HL-60 (cell line): Measurements from ENCODE around the gene MFAP3.

Source experiments
- DNase-seq, 2 experiments: peaks; one replicate each; pipeline ENCODE4 v3.0.0-alpha.2; 2010 to 2020; ENCODE audit warnings: low read depth in 1 of 2, low spot score in 1 of 2
- H3K27ac ChIP-seq: fragments of 250-450 bp; sonication (Bioruptor Pico); replicated peaks from 2 replicates; pipeline ENCODE4 v1.5.1; 2020; ENCODE audit warnings: mild to moderate bottlenecking, moderate library complexity
- H3K27me3 ChIP-seq: fragments of 250-450 bp; sonication (Bioruptor Pico); 2 replicates; pipeline ENCODE4 v1.5.1; 2021; ENCODE audit warnings: mild to moderate bottlenecking, moderate library complexity; ENCODE audit not compliant: insufficient read depth, poor library complexity, severe bottlenecking
- H3K4me3 ChIP-seq: replicated peaks from 2 replicates; pipeline ENCODE4 v1.5.1; 2011; ENCODE audit warnings: mild to moderate bottlenecking, control low read depth, low read length; ENCODE audit not compliant: insufficient read depth
- GABPA ChIP-seq: IDR thresholded peaks from 2 replicates; pipeline ENCODE4 v1.6.1; 2012; ENCODE audit warnings: low read depth
- POLR2AphosphoS5 ChIP-seq: IDR thresholded peaks from 2 replicates; pipeline ENCODE4 v1.6.1; 2012; ENCODE audit warnings: low read depth
- SPI1 ChIP-seq: IDR thresholded peaks from 2 replicates; pipeline ENCODE4 v1.6.1; 2012; ENCODE audit warnings: low read depth, mild to moderate bottlenecking, borderline replicate concordance
- TF ChIP-seq, protein P1 (sequence below): IDR thresholded peaks from one replicate; pipeline ENCODE4 v1.5.1; 2011; ENCODE audit warnings: low read length, control low read depth, inconsistent platforms; ENCODE audit not compliant: insufficient read depth
- TF ChIP-seq, protein P2 (sequence below): IDR thresholded peaks from 2 replicates; pipeline ENCODE4 v1.6.1; 2012; ENCODE audit warnings: low read depth; ENCODE audit not compliant: insufficient replicate concordance

The MFAP3 gene

DNA sequence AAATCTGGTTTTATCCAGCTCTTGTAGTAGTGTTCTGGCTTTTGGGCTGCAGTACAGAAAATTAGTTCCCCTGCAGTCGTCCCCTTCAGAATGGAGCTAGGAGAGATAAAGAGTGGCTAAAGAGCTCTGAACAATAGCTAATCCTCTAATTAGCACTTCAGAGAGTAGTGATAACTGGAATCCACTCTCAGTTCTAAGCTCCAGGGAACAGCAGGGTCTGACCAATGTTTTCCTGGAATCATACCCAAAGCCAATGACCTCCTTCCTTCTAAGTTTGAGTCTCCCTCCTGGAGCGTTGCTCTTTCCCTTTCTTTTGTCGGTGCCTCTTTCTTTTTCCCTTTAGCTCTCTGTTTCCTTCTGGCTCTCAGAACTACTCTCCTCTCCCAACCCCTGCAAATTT, 47.4 kb downstream of the MFAP3 start:
- Histone ChIP-seq H3K27ac (no peak overlapping the region), H3K27me3 (no peaks in the 10 kb centered on the region), H3K4me3 (no peak overlapping the region)
- TF ChIP-seq, protein P1, sequence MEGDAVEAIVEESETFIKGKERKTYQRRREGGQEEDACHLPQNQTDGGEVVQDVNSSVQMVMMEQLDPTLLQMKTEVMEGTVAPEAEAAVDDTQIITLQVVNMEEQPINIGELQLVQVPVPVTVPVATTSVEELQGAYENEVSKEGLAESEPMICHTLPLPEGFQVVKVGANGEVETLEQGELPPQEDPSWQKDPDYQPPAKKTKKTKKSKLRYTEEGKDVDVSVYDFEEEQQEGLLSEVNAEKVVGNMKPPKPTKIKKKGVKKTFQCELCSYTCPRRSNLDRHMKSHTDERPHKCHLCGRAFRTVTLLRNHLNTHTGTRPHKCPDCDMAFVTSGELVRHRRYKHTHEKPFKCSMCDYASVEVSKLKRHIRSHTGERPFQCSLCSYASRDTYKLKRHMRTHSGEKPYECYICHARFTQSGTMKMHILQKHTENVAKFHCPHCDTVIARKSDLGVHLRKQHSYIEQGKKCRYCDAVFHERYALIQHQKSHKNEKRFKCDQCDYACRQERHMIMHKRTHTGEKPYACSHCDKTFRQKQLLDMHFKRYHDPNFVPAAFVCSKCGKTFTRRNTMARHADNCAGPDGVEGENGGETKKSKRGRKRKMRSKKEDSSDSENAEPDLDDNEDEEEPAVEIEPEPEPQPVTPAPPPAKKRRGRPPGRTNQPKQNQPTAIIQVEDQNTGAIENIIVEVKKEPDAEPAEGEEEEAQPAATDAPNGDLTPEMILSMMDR: no peak
- TF ChIP-seq GABPA (no peak), POLR2AphosphoS5 (no peak), SPI1 (no peak)
- TF ChIP-seq, protein P2, sequence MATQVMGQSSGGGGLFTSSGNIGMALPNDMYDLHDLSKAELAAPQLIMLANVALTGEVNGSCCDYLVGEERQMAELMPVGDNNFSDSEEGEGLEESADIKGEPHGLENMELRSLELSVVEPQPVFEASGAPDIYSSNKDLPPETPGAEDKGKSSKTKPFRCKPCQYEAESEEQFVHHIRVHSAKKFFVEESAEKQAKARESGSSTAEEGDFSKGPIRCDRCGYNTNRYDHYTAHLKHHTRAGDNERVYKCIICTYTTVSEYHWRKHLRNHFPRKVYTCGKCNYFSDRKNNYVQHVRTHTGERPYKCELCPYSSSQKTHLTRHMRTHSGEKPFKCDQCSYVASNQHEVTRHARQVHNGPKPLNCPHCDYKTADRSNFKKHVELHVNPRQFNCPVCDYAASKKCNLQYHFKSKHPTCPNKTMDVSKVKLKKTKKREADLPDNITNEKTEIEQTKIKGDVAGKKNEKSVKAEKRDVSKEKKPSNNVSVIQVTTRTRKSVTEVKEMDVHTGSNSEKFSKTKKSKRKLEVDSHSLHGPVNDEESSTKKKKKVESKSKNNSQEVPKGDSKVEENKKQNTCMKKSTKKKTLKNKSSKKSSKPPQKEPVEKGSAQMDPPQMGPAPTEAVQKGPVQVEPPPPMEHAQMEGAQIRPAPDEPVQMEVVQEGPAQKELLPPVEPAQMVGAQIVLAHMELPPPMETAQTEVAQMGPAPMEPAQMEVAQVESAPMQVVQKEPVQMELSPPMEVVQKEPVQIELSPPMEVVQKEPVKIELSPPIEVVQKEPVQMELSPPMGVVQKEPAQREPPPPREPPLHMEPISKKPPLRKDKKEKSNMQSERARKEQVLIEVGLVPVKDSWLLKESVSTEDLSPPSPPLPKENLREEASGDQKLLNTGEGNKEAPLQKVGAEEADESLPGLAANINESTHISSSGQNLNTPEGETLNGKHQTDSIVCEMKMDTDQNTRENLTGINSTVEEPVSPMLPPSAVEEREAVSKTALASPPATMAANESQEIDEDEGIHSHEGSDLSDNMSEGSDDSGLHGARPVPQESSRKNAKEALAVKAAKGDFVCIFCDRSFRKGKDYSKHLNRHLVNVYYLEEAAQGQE: no peak
- DNase-seq: no peak

DNA sequence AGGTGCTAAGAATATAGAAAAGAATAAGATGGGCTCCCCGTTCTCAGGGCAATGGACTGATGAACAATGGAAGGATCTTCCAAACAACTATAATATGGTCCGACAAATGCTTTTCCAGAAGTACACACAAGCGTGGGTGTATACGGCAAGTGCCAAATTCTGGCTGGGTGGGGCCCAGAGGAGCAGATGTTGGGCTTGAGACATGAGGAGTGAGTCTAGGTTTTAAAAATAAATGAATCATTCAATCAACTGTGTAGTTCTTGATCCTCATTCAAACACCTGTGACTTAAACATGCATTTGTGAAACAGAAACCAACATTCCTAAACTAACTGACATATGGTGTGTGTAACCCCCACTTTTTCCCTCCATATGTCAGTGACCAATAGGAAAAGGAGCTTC, 47.9 kb downstream of the MFAP3 start:
- DNase-seq: no peak
- Histone ChIP-seq H3K27ac (no peak overlapping the region), H3K4me3 (no peak overlapping the region), H3K27me3 (no peaks in the 10 kb centered on the region)
- no peak for TF ChIP-seq POLR2AphosphoS5
- no peak for TF ChIP-seq SPI1
- TF ChIP-seq, protein P1: no peak
- TF ChIP-seq GABPA: no peak
- TF ChIP-seq, protein P2: no peak

DNA sequence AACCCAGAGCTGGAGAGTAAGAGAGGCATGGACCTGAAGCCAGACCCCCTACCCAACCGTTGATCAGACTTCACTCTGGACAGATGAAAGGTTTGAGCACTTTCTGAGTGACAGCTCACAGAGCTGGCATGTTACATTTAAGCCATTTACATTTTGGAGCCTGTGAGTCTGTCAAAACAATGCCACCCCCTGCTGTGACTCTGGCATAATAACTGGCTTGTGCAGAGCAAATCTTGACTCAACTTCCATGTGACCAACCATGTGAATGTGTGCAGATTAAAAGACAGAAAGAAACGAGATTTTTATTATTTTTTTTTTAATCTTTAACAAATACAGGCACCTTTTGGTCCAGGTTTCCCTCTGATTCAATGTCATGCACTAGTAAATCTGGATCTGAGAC, 48.5 kb downstream of the MFAP3 start:
- Histone ChIP-seq H3K27ac (no peak overlapping the region), H3K27me3 (no peaks in the 10 kb centered on the region), H3K4me3 (no peak overlapping the region)
- TF ChIP-seq, protein P1: no peak
- TF ChIP-seq SPI1 (no peak), POLR2AphosphoS5 (no peak), GABPA (no peak)
- TF ChIP-seq, protein P2: no peak
- no peak for DNase-seq
